Activated naive CD4-positive, alpha-beta T cell treated with anti-CD3 and anti-CD28 coated beads, Interleukin-2, amount 50 U/mL, for 24 hours (primary cell): ENCODE measurements around the gene GNG7.
A peak's percentile ranks its signal among the peaks of the same experiment; 100 is the strongest.
"Not testable (repeated sequence)": the region's sequence is repeated elsewhere in the genome, so short reads cannot be mapped to it uniquely, and the experiment has no call there.

Source experiments
- H3K27ac Mint-ChIP-seq: one replicate; pipeline ENCODE4 v1.8.0; 2021; ENCODE audit warnings: mild to moderate bottlenecking, mixed read lengths
- H3K27me3 Mint-ChIP-seq: one replicate; pipeline ENCODE4 v1.8.0; 2021; ENCODE audit warnings: mixed read lengths
- H3K36me3 Mint-ChIP-seq: one replicate; pipeline ENCODE4 v1.8.0; 2021; ENCODE audit warnings: mixed read lengths
- H3K4me1 Mint-ChIP-seq: one replicate; pipeline ENCODE4 v1.8.0; 2021; ENCODE audit warnings: mixed read lengths
- H3K4me3 Mint-ChIP-seq: one replicate; pipeline ENCODE4 v1.8.0; 2021; ENCODE audit warnings: mild to moderate bottlenecking, mixed read lengths
- H3K9me3 Mint-ChIP-seq: one replicate; pipeline ENCODE4 v1.8.0; 2021; ENCODE audit warnings: mixed read lengths

The GNG7 gene

DNA sequence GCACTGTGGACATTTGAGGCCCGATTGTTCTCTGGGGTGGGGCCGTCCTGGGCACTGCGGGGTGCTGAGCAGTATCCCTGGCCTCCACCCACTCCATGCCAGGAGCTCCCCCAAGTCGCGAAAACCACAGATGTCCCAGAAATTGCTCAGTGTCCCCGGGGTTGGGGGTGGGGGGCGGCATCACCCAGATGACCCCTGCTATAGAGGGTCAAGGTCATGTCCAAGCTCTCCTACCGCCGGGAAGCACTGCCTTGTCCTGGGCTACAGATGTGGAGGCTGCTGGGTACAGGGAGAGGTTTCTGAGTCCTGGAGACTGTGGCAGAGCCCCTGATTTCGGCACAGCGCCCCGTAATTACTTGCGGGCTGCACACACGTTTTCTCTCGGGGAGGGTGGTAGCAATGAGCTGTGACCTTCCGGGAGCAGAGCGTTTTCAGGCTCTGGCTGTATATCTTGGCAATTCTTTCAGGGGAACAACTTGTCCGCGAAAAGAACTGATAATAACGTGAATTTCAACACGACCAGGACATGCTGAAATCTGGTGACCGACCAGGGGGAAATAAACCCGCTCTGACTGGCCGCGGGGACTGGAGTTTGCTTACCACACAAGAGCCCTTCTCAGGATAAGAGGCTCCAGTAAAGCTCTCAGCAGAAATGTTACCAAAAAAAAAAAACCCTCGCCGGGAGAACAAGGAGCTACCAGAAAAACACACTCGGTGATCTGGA is 68.1 kb downstream of the GNG7 start:
- H3K4me1 Mint-ChIP-seq = peaks cover 33% of the 10 kb centered on the region
- H3K9me3 Mint-ChIP-seq = no peaks in the 10 kb centered on the region
- H3K27me3 Mint-ChIP-seq = no peaks in the 10 kb centered on the region
- H3K4me3 Mint-ChIP-seq = no peak overlapping the region
- H3K27ac Mint-ChIP-seq = no peak overlapping the region
- H3K36me3 Mint-ChIP-seq = no peaks in the 10 kb centered on the region

DNA sequence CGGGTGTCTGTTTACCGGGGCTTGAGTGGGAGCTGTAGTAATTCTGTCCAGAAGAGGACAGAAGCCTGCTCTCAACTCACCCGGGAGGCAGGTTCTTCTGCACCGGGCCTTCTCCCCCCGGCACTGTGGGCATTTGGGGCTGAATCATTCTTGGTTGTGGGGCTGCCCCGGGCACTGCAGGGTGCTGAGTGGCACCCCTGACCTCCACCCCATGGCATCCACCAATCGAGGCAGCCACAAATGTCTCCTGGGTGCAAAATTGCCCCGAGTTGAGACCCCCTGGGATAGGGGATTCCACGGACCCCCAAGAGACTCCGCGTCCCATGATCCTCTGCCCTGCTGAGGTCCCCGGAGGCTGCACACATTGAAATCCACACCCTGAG is 68.8 kb downstream of the GNG7 start:
- no peak overlapping the region for H3K4me3 Mint-ChIP-seq
- H3K27ac Mint-ChIP-seq = no peak overlapping the region
- no peaks in the 10 kb centered on the region for H3K9me3 Mint-ChIP-seq
- peaks cover 36% of the 10 kb centered on the region for H3K4me1 Mint-ChIP-seq
- H3K36me3 Mint-ChIP-seq = no peaks in the 10 kb centered on the region
- no peaks in the 10 kb centered on the region for H3K27me3 Mint-ChIP-seq

- no peaks in the 10 kb centered on the region for H3K27me3 Mint-ChIP-seq
- no peaks in the 10 kb centered on the region for H3K9me3 Mint-ChIP-seq
- no peak overlapping the region for H3K4me3 Mint-ChIP-seq
- peaks cover 50% of the 10 kb centered on the region for H3K4me1 Mint-ChIP-seq
- H3K36me3 Mint-ChIP-seq = no peaks in the 10 kb centered on the region
- H3K27ac Mint-ChIP-seq = no peak overlapping the region
Observed at GRCh38 chr19:2631213-2631821, 71.2 kb downstream of the GNG7 start.

- Mint-ChIP-seq H3K9me3 (no peaks in the 10 kb centered on the region), H3K27me3 (no peaks in the 10 kb centered on the region), H3K4me1 (peaks cover 51% of the 10 kb centered on the region), H3K4me3 (no peak overlapping the region), H3K27ac (no peak overlapping the region), H3K36me3 (no peaks in the 10 kb centered on the region)
Observed at GRCh38 chr19:2630352-2631001, 72.0 kb downstream of the GNG7 start.

DNA sequence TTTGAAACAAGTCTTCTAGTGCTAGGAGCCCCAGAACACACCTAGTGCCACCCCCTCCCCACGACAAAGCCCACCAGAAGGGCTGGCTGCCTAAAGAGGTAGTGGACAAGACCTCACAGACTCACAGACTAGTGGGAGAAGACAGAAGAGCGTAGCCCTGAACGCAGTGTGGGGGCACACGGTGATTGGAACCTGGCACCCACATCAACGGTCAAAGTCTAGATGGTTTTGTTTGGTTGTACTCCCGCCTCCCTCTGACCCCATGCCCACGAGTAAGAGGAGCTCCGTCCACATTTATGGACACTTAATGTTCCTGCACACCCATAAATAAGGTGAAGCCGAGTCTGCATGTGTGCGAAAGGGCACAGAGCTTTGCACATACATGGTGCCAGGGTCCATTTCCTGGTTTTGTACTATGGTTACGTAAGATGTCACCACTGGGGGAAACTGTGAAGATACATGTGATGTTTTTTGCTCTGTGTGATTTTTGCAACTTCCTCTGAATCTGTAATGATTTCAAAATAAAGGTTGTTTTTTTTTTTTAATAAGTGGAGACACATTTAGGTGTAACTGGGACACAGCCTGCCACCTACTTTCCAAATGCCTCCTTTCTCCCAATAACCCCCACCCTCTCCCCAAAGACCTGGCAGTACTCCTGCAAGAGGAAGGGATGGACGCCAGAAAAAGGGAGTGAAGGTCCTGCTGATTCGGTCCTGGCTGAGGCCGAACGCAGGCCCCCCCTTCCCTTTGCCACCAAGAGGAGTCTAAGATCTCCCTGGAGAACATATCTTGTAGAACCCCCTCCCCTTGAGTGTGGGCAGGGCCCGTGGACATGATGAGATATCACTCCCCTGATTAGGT is 72.8 kb downstream of the GNG7 start:
- Mint-ChIP-seq H3K27me3 (no peaks in the 10 kb centered on the region), H3K27ac (peak overlapping the region; percentile 42), H3K4me3 (no peak overlapping the region), H3K36me3 (no peaks in the 10 kb centered on the region), H3K9me3 (no peaks in the 10 kb centered on the region), H3K4me1 (peaks cover 51% of the 10 kb centered on the region)

DNA sequence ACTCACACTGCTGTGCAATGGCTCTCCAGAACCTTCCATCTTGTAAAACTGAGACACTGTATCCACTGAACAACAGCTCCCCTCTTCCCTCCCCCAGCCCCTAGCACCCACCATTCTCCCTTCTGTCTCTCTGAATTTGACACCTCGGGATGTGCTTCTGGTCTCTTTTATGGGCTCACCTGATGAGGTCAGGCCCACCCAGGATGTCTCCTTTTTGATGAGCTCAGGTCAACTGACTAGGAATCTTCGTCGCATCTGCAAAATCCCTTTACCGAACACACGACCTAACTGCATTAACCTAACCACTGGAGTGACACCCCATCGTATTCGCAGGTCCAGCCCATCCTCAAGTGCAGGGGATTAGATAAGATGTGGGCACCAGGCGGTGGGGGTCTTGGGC is 73.9 kb downstream of the GNG7 start:
- Mint-ChIP-seq H3K4me3 (no peak overlapping the region), H3K27me3 (no peaks in the 10 kb centered on the region), H3K4me1 (peaks cover 54% of the 10 kb centered on the region), H3K9me3 (no peaks in the 10 kb centered on the region), H3K27ac (no peak overlapping the region), H3K36me3 (no peaks in the 10 kb centered on the region)

GRCh38 chr19:2627855-2628254 is 74.6 kb downstream of the GNG7 start:
- H3K4me3 Mint-ChIP-seq = peak overlapping the region; percentile 23

DNA sequence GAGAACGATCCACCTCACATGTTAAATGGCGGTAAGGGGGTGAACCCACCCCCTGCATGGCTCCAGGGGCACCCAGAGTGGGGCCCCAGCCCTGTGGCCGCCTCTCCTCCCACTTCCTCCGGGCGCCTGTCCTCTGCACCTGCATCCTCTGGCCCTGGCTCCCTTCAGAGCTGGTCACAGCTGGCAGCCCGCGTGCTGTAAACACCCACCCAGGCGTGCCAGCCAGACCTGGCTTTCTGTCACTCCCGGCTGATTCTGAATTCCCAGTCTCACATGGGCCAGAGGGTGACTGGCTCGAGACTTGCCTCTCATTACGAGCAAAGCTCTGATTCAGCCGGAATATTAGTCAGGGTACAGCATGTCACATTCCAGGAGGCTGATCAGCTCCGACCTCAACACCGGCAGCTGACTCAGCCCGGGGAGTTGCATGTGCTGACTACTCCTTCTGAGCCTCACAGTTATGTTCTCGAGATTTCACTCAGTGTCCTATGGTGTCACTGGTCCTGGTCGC is 75.1 kb downstream of the GNG7 start:
- H3K4me3 Mint-ChIP-seq = peak overlapping the region; percentile 59
- H3K27ac Mint-ChIP-seq = no peak overlapping the region
- H3K4me1 Mint-ChIP-seq = peaks cover 52% of the 10 kb centered on the region

More at GRCh38 chr19:2627855-2628254, 74.6 kb downstream of the GNG7 start:
- H3K27ac Mint-ChIP-seq = no peak overlapping the region
- peaks cover 54% of the 10 kb centered on the region for H3K4me1 Mint-ChIP-seq
- no peaks in the 10 kb centered on the region for H3K27me3 Mint-ChIP-seq
- no peaks in the 10 kb centered on the region for H3K9me3 Mint-ChIP-seq
- H3K36me3 Mint-ChIP-seq = no peaks in the 10 kb centered on the region

DNA sequence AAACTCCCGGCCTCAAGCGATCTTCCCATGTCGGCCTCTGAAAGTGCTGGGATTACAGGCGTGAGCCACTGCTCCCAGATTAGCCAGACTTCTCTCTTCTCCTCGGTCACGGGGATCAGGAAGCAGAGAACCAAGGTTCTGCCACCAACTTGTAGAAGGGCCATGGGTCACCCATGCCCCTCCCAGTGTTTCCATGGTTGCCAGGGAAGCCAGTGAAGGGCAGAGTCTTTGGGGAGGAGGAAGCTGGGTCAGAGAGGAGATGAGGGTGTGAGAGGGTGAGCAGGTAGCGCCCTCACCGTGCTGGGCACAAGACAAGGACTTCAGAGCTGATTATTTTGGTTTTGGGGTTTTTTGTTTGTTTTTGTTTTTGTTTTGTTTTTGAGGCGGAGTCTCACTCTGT is 77.1 kb downstream of the GNG7 start:
- H3K9me3 Mint-ChIP-seq = no peaks in the 10 kb centered on the region
- H3K27me3 Mint-ChIP-seq = no peaks in the 10 kb centered on the region
- no peak overlapping the region for H3K4me3 Mint-ChIP-seq
- no peak overlapping the region for H3K27ac Mint-ChIP-seq
- no peaks in the 10 kb centered on the region for H3K36me3 Mint-ChIP-seq
- H3K4me1 Mint-ChIP-seq = peaks cover 59% of the 10 kb centered on the region

More for the DNA sequence above, 75.1 kb downstream of the GNG7 start:
- H3K27me3 Mint-ChIP-seq = no peaks in the 10 kb centered on the region
- no peaks in the 10 kb centered on the region for H3K36me3 Mint-ChIP-seq
- H3K9me3 Mint-ChIP-seq = no peaks in the 10 kb centered on the region

DNA sequence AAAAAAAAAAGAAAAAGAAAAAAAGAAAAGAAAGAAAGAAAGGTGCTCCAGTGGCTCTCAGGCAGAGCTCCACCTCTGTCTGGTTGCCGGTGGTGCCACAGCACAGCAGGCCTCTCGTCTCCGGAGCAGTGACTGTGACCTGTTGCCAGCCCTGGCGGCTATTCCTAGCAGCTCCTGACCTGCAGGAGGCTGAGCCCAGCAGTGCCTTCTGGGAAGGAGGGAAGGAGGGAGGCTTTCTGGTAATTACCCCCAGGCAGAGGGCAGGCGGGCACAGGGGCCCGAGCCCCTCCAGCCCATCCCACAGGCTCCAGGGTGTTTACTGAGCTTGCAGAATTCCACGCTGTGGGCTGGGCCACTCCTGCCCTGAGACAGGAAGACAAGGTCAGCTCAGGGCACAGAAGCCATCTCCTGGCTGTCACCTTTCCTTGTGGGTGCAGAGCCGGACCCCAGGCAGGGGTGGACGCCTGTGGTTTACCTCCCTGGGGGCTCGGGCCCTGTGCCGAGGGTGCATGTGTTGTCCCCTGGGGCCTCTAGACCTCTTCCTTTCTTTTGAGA is 77.9 kb downstream of the GNG7 start:
- Mint-ChIP-seq H3K4me3 (no peak overlapping the region), H3K27ac (no peak overlapping the region), H3K27me3 (no peaks in the 10 kb centered on the region), H3K9me3 (no peaks in the 10 kb centered on the region), H3K36me3 (no peaks in the 10 kb centered on the region), H3K4me1 (peaks cover 60% of the 10 kb centered on the region)

DNA sequence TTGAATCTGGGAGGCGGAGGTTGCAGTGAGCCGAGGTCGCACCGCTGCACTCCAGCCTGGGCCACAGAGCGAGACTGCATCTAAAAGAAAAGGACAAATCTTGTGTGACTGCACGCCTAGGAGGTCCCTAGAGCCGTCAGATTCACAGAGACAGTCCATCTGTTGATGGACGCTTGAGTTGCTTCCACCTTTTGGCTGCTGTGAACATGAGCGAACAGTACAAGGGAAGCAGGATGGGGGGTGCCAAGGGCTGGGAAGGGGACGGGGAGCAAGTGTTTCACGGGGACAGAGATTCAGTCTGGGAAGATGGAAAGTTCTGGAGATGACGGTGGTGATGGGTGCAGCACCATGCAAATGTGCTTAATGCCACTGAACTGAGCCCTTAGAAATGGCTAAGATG is 78.7 kb downstream of the GNG7 start:
- peaks cover 61% of the 10 kb centered on the region for H3K4me1 Mint-ChIP-seq
- no peak overlapping the region for H3K27ac Mint-ChIP-seq
- no peaks in the 10 kb centered on the region for H3K27me3 Mint-ChIP-seq
- no peaks in the 10 kb centered on the region for H3K9me3 Mint-ChIP-seq
- H3K4me3 Mint-ChIP-seq = no peak overlapping the region
- no peaks in the 10 kb centered on the region for H3K36me3 Mint-ChIP-seq

DNA sequence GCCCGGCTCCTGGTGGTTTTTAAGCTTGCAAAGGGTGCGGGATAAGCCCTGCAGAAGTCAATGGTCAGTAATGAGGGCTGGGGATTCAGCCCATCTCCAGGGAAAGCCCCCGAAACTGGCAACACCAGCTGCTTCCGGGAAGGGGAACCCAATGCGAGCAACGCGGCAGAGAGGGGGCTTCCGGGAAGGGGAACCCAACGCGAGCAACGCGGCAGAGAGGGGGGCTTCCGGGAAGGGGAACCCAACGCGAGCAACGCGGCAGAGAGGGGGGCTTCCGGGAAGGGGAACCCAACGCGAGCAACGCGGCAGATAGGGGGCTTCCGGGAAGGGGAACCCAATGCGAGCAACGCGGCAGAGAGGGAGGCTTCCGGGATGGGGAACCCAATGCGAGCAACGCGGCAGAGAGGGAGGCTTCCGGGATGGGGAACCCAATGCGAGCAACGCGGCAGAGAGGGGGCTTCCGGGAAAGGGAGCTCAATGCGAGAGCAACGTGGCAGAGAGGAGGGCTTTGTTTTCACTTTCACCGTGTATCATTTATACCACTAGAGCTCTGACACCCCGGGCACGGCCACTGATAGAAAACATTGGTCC is 80.0 kb downstream of the GNG7 start:
- not testable (repeated sequence) for H3K9me3 Mint-ChIP-seq, H3K36me3 Mint-ChIP-seq, H3K27me3 Mint-ChIP-seq
- Mint-ChIP-seq H3K4me1 (peaks cover 62% of the 10 kb centered on the region), H3K27ac (peak overlapping the region; percentile 46), H3K4me3 (peak overlapping the region; percentile 42)

GRCh38 chr19:2619076-2619475 is 83.4 kb downstream of the GNG7 start:
- Mint-ChIP-seq H3K4me3 (peak overlapping the region; percentile 72), H3K9me3 (no peaks in the 10 kb centered on the region)

GRCh38 chr19:2618611-2619010 is 83.9 kb downstream of the GNG7 start:
- no peaks in the 10 kb centered on the region for H3K27me3 Mint-ChIP-seq
- no peaks in the 10 kb centered on the region for H3K36me3 Mint-ChIP-seq
- peaks cover 66% of the 10 kb centered on the region for H3K4me1 Mint-ChIP-seq
- H3K27ac Mint-ChIP-seq = peak overlapping the region; percentile 47
- no peaks in the 10 kb centered on the region for H3K9me3 Mint-ChIP-seq
- H3K4me3 Mint-ChIP-seq = peak overlapping the region; percentile 72

More at GRCh38 chr19:2619076-2619475, 83.4 kb downstream of the GNG7 start:
- no peaks in the 10 kb centered on the region for H3K27me3 Mint-ChIP-seq
- H3K4me1 Mint-ChIP-seq = peaks cover 64% of the 10 kb centered on the region
- peak overlapping the region; percentile 47 for H3K27ac Mint-ChIP-seq
- H3K36me3 Mint-ChIP-seq = no peaks in the 10 kb centered on the region
